Coronary artery (tissue), 2 donors: ENCODE measurements around the gene ATAD3A.

Source experiments
- DNase-seq: peaks from one replicate; pipeline ENCODE4 v3.0.0-alpha.2; 2017; ENCODE audit warnings: low spot score
- H3K27ac ChIP-seq, 2 donors: fragments of 200-600 bp; sonication (generic); one replicate each; pipeline ENCODE4 v1.5.1; 2016 to 2019
- H3K4me3 ChIP-seq: fragments of 200-600 bp; sonication (generic); 2 replicates; pipeline ENCODE4 v1.5.1; 2016; ENCODE audit warnings: mild to moderate bottlenecking, moderate library complexity
- TF ChIP-seq, protein P1 (sequence below): fragments of 200-600 bp; sonication (generic); IDR thresholded peaks from one replicate; pipeline ENCODE4 v1.5.1; 2019; ENCODE audit warnings: antibody characterized with exemption

The ATAD3A gene

DNA sequence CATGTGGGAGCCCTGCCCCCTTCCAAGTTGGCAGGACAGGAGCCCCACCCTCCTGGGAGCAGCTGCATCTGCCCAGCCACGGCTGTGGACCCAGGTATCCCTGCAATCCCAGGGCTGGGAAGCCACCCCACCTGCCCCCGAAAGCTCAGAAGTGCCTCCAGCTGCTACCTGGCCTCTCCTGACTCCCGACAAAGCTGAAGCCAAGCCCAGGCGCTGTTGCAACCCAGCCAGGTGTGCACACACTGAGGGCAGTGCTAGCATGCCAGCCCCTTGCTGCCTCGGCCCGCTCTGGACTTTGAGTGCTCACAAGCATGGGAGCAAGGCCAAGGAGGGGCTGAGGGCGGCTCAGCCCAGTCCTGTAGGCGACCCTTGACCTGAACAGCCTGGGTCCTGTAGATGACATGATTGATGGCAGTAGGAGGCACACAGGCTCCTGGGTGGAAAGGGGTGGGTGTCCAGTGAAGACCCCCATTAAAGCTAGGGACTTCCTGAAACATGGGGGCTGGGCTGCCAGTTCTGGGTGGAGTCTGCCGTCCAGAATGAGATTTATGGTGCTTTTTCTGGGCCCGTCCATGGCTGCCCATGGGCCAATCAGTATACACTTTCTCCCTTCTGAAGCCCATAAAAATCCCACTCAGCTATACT is 65.5 kb downstream of the ATAD3A start:
- no peak overlapping the region for H3K27ac ChIP-seq

DNA sequence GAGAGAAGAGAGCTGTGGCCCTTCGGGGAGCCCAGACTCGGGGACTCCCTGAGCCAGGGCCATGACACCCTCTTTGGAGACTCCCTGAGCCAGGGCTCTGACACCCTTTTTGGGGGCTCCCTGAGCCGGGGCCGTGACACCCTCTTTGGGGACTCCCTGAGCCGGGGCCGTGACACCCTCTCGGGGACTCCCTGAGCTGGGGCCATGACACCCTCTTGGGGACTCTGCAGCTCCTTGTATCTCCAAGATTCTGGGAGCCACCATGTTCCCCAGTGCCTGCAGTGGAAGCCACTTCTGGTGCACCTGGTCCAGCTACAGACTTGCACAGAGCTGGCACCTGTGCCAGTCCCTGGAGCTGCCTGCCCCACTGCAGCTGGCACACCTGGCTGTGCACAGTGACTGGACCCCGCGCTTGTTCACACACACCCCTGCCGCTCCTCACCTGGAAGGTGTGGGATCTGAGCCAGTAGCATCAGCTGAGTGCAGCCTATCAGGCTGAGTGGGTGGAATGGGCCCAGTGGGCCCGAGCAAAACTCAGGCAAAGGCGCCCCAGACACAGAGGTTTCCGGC is 66.5 kb downstream of the ATAD3A start:
- DNase-seq: no peak
- no peak overlapping the region for H3K4me3 ChIP-seq
- H3K27ac ChIP-seq: no peak overlapping the region
- TF ChIP-seq, protein P1, sequence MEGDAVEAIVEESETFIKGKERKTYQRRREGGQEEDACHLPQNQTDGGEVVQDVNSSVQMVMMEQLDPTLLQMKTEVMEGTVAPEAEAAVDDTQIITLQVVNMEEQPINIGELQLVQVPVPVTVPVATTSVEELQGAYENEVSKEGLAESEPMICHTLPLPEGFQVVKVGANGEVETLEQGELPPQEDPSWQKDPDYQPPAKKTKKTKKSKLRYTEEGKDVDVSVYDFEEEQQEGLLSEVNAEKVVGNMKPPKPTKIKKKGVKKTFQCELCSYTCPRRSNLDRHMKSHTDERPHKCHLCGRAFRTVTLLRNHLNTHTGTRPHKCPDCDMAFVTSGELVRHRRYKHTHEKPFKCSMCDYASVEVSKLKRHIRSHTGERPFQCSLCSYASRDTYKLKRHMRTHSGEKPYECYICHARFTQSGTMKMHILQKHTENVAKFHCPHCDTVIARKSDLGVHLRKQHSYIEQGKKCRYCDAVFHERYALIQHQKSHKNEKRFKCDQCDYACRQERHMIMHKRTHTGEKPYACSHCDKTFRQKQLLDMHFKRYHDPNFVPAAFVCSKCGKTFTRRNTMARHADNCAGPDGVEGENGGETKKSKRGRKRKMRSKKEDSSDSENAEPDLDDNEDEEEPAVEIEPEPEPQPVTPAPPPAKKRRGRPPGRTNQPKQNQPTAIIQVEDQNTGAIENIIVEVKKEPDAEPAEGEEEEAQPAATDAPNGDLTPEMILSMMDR: no peak

More for the DNA sequence above, 65.5 kb downstream of the ATAD3A start:
- no peak for DNase-seq
- H3K4me3 ChIP-seq: no peak overlapping the region
- TF ChIP-seq, protein P1: no peak

DNA sequence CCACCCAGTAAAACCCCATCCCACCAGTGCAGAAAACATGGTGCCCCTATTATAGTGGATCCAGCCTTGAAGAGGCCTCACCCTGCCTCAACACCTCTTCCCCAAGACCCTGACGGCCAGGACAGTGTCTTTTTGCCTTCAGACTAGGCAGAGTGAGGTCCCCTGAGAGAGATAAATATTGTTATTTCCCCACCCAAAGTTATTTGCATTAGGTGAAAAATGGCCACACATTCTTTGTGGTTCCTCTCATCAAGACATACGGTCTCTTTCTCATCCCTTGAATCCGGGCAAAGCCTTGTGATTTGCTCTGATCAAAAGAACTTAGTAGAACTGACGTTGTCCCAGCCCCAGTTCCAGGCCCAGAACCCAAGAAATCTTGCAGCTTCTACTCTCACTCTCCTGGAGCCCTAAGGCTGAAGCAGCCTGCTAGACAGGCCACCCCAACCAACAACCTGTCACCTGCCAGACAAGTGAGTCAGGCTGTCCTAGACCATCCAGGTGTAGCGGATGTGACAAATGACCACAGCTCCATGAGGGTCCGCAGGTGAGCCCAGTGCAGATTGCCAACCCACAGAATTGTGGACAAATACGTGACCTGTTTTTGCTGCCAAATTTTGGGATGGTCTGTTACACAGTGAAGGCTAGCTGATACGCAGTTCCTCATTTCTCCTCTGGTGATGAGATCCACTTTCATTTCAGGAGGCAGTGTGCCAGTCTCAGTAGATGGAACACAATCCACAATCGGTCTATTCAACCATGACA is 70.8 kb downstream of the ATAD3A start:
- Histone ChIP-seq H3K27ac (no peak overlapping the region), H3K4me3 (no peak overlapping the region)
- no peak for DNase-seq
- TF ChIP-seq, protein P1: no peak

DNA sequence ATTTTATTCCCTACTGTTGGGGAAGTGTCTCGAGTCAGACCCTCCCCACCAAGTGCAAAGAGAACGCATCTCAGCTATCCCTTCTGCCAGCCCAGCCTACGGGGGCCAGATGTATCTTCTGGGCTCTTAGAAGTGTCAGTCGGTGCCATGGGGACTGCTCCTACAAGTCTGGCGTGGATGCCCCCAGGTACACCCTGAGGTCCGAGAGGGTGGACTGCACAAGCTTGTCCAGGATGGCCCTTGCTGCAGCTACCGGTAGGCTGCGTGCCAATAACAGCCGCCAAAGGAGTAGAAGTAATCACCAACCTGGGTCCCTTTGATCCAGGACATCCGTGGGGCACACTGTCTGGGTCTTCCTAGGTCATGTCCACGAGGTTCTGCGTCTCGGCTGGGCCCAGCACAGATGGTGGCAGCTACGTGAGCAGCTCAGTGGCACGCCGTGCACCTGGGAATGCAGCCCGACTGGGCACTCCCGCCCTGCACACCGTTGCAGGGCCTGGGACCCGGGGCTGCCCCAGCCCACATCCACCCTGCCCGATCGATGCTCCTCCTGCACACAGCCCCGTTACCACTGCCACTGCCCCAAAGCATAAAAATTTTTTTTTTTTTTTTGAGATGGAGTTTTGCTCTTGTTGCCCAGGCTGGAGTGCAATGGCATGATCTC is 71.5 kb downstream of the ATAD3A start:
- H3K27ac ChIP-seq: no peak overlapping the region
- no peak for DNase-seq
- TF ChIP-seq, protein P1: no peak
- H3K4me3 ChIP-seq: no peak overlapping the region
